GM12892 (cell line): ENCODE results near the gene DNAH2.

ENCODE experiments used
- POLR2A ChIP-seq: IDR thresholded peaks from 2 replicates; pipeline ENCODE4 v1.6.1; 2011; ENCODE audit warnings: low read depth, low read length, control low read depth
- POLR2AphosphoS5 ChIP-seq: IDR thresholded peaks from 2 replicates; pipeline ENCODE4 v1.6.1; 2011; ENCODE audit warnings: low read depth, low read length, control low read depth

- TF ChIP-seq POLR2A = no peak
- no peak for TF ChIP-seq POLR2AphosphoS5
Measured at GRCh38 chr17:7867881-7868329, 150.4 kb downstream of the DNAH2 start.
